ENCODE results near the gene TMEM132E.
"Not testable (repeated sequence)": the region's sequence is repeated elsewhere in the genome, so short reads cannot be mapped to it uniquely, and the experiment has no call there.

TMEM132E gene

GRCh38 chr17:34579017-34579946, at the start of gene TMEM132E:
Gene TMEM132E (plus strand): TSS chr17:34579582. CDS start chr17:34581077, 1,495 bp downstream.
- DNase-seq: no peak
- no peak for TF ChIP-seq GATA1 (IDR thresholded peaks at IDR 0.05; ENCODE audit: low read depth, low read length)
- TF ChIP-seq POLR2A (IDR thresholded peaks at IDR 0.05; ENCODE audit: low read length): no peak

GRCh38 chr17:34530918-34531317, 48.5 kb upstream of the TMEM132E start:
- DNase-seq: no peak

GRCh38 chr17:34532281-34533065, 46.9 kb upstream of the TMEM132E start:
- TF ChIP-seq GATA1 (IDR thresholded peaks at IDR 0.05; ENCODE audit: low read depth, low read length) (no peak), POLR2A (IDR thresholded peaks at IDR 0.05; ENCODE audit: low read length) (no peak)
- no peak for DNase-seq

More at GRCh38 chr17:34530918-34531317, 48.5 kb upstream of the TMEM132E start:
- TF ChIP-seq POLR2A (IDR thresholded peaks at IDR 0.05; ENCODE audit: low read length) (no peak), GATA1 (IDR thresholded peaks at IDR 0.05; ENCODE audit: low read depth, low read length) (no peak)

DNA sequence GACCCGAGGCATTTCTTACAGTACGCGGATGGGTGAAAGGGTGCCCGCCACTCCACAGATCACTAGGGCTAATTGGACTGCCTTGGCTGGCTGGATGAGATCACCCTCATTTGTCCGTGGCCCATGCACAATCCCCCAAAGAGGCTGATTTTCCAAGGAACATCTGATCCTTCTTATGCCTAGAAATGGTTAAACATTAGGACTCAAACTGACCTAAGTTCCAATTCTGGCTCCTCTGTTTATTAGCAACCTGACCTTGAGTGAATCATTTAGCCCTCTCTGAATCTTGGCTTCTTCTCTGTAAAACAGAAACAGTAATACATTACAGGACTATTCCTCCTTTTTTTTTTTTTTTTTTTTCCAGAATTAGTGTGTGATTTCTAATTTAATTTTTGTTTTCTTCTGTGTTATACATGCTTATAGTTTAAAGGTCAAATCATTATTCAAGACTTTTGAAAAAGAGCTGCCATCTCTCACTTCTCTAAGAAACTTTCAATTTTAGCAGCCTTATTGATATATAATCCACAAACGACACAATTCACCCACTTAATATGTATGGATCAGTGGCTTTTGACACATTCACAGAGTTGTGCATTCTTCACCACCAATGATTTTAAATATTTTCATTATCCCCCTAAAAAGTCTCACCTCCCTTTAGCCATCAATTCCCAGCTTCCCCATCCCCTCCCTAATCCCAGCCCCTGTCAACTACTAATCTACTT, 45.4 kb upstream of the TMEM132E start:
- no peak for TF ChIP-seq POLR2A (IDR thresholded peaks at IDR 0.05; ENCODE audit: low read length)
- no peak for TF ChIP-seq GATA1 (IDR thresholded peaks at IDR 0.05; ENCODE audit: low read depth, low read length)
- DNase-seq: no peak

- DNase-seq: no peak
- no peak for TF ChIP-seq POLR2A (IDR thresholded peaks at IDR 0.05; ENCODE audit: low read length)
- no peak for TF ChIP-seq GATA1 (IDR thresholded peaks at IDR 0.05; ENCODE audit: low read depth, low read length)
Observed at GRCh38 chr17:34537445-34537844, 41.9 kb upstream of the TMEM132E start.

GRCh38 chr17:34538582-34538981, 40.8 kb upstream of the TMEM132E start:
- DNase-seq: not testable (repeated sequence)

- TF ChIP-seq POLR2A (IDR thresholded peaks at IDR 0.05; ENCODE audit: low read length) (no peak), GATA1 (IDR thresholded peaks at IDR 0.05; ENCODE audit: low read depth, low read length) (no peak)
- DNase-seq: no peak
Observed at GRCh38 chr17:34539881-34540280, 39.5 kb upstream of the TMEM132E start.

DNA sequence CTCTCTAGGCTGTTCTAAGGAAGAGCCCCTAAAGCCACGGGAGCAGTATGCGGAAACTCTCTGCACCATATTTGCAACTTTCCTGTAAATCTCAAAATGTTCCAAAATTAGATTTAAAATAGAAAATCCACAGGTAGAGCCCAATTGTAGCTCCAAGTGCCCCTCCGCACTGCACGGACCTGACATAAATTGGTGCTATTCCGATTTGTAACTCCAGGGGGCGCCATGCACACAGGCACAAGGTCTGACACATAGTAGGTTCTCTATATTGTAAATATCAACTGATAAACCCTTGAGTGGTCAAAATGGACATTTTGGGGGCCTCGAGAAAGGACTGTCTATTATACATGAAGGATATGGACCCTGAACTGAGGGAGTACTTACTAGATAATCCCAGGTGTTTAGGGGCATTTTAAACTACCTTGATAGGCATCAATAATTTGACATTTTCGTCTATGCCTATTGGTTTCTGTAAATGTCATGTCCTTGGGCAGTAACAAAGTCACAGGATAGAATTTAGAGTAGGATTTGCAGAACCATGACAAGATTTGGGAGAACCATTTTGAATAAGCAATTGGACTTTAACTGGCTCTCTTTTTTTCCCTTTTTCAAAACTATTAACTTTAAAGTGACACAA, 36.6 kb upstream of the TMEM132E start:
- peak; percentile 44 to 75 for DNase-seq
- no peak for TF ChIP-seq POLR2A (IDR thresholded peaks at IDR 0.05; ENCODE audit: low read length)
- TF ChIP-seq GATA1 (IDR thresholded peaks at IDR 0.05; ENCODE audit: low read depth, low read length): no peak

- no peak for DNase-seq
- TF ChIP-seq POLR2A (IDR thresholded peaks at IDR 0.05; ENCODE audit: low read length) (no peak), GATA1 (IDR thresholded peaks at IDR 0.05; ENCODE audit: low read depth, low read length) (no peak)
Observed at GRCh38 chr17:34547453-34548063, 31.8 kb upstream of the TMEM132E start.

DNA sequence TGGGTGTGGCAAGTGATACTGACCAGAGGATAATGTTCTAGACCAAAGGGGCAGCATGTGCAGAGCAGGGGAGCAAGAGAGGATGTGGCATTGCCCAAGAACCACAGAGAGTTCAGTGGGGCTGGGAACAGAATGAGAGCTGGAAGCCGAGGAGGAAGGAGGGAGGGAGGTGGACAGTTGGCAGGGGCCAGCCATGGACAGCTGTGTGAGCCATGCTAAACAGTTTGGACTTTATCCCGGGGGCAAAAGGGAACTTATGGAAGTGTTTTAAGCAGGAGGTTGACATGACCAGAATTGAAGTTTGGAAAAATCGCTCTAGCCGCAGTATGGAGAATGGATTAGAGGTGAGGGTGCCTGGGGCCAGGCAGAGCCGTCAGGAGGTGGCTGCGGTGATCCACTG, 29.4 kb upstream of the TMEM132E start:
- DNase-seq: no peak

DNA sequence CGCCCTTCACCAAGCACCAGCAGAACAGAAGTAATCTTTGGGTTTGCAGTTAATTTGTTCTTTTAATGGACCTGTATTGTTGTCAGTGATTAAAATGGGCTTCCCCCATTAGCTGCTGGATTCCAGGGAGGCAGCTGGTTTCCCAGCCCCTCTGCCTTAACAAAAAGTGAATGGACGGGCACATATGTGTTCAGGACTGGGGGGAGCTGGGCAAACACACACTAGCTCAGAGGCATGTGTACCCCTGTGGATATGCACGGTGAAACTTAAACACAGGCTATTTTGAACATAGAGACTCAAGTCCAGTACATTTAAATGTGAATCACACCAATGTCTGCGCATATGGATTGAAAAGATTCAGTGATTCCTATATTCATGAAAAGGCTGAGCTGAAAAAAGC, 25.5 kb upstream of the TMEM132E start:
- no peak for DNase-seq
- TF ChIP-seq POLR2A (IDR thresholded peaks at IDR 0.05; ENCODE audit: low read length): no peak
- TF ChIP-seq GATA1 (IDR thresholded peaks at IDR 0.05; ENCODE audit: low read depth, low read length): no peak

More for the DNA sequence above, 29.4 kb upstream of the TMEM132E start:
- TF ChIP-seq POLR2A (IDR thresholded peaks at IDR 0.05; ENCODE audit: low read length) (no peak), GATA1 (IDR thresholded peaks at IDR 0.05; ENCODE audit: low read depth, low read length) (no peak)

DNA sequence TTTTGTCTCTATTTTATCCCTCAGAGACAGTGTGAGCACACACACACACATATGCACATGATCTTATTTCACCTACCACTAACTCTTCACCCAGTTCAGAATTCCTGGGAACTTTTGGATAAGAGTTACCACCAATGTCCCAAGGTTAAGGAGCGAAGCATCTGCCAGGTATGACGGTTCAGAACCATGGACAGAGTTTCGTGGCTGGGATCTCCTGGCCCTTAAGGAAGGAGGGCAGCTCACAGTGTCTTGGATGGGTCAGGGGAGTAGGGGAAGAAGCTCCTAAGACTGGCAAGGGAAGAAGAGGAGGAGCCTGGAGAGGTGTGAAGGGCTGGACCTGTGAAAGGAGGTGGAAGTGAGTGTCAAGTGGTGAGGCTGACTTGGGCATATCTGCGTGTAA, 23.0 kb upstream of the TMEM132E start:
- DNase-seq: peak; percentile 7 to 14
- no peak for TF ChIP-seq POLR2A (IDR thresholded peaks at IDR 0.05; ENCODE audit: low read length)
- no peak for TF ChIP-seq GATA1 (IDR thresholded peaks at IDR 0.05; ENCODE audit: low read depth, low read length)

DNA sequence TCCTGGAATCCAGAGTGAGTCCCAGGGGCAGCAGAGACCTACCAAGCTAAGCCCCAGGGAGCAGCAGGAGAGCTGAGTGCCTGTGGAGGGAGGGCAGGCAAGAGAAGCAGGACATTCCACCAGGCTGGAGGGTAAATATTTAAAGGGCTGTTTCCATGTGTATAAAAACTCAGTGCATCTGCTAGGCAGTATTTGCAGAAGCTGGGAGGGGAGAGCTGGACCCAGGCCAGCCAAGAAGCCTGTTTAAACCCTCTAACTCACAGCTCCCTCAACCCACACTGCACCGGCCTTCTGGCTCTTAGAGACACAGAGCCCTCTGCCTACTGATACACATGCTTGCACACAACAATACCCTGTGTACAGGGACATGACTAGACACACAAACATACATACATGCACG, 22.5 kb upstream of the TMEM132E start:
- TF ChIP-seq GATA1 (IDR thresholded peaks at IDR 0.05; ENCODE audit: low read depth, low read length): no peak
- no peak for TF ChIP-seq POLR2A (IDR thresholded peaks at IDR 0.05; ENCODE audit: low read length)
- no peak for DNase-seq
